GM23248 (cell line): ENCODE data around the gene CNN2. TPM values are rescaled to one million over a fixed set of nuclear protein-coding genes. Genes with fewer than 3 reads are reported as not detected.

ENCODE experiments used
- DNase-seq: peaks from one replicate; pipeline ENCODE4 v3.0.0-alpha.2; 2015
- H2AFZ ChIP-seq: fragments of 200-600 bp; sonication (generic); 2 replicates; pipeline ENCODE4 v1.6.1; 2016; ENCODE audit warnings: antibody characterized with exemption
- H3F3A ChIP-seq: fragments of 200-600 bp; sonication (generic); 2 replicates; pipeline ENCODE4 v1.6.1; 2016; ENCODE audit warnings: mild to moderate bottlenecking, antibody characterized with exemption, mixed run types; ENCODE audit not compliant: insufficient read depth
- H3K27ac ChIP-seq: fragments of 200-600 bp; sonication (generic); 2 replicates; pipeline ENCODE4 v1.5.1; 2016; ENCODE audit warnings: mild to moderate bottlenecking
- H3K27me3 ChIP-seq: fragments of 200-600 bp; sonication (generic); replicated peaks from 2 replicates; pipeline ENCODE4 v1.6.1; 2016; ENCODE audit warnings: mild to moderate bottlenecking; ENCODE audit not compliant: insufficient read depth
- H3K36me3 ChIP-seq: fragments of 200-600 bp; sonication (generic); 2 replicates; pipeline ENCODE4 v1.6.1; 2016; ENCODE audit warnings: low read depth, mild to moderate bottlenecking
- H3K4me1 ChIP-seq: fragments of 200-600 bp; sonication (generic); 2 replicates; pipeline ENCODE4 v1.6.1; 2016; ENCODE audit warnings: mild to moderate bottlenecking; ENCODE audit not compliant: insufficient read depth
- H3K4me2 ChIP-seq: fragments of 200-600 bp; sonication (generic); one replicate; pipeline ENCODE4 v1.6.1; 2016; ENCODE audit warnings: mild to moderate bottlenecking; ENCODE audit not compliant: unreplicated experiment
- H3K4me3 ChIP-seq: fragments of 200-600 bp; sonication (generic); 2 replicates; pipeline ENCODE4 v1.5.1; 2016; ENCODE audit warnings: mild to moderate bottlenecking
- H3K79me2 ChIP-seq: fragments of 200-600 bp; sonication (generic); 2 replicates; pipeline ENCODE4 v1.6.1; 2016; ENCODE audit warnings: mild to moderate bottlenecking; ENCODE audit not compliant: insufficient read depth
- H3K9ac ChIP-seq: fragments of 200-600 bp; sonication (generic); 2 replicates; pipeline ENCODE4 v1.6.1; 2016; ENCODE audit warnings: mild to moderate bottlenecking
- H3K9me2 ChIP-seq: fragments of 200-600 bp; sonication (generic); 2 replicates; pipeline ENCODE4 v1.6.1; 2016; ENCODE audit warnings: mixed run types, mild to moderate bottlenecking, moderate library complexity; ENCODE audit not compliant: insufficient read depth
- H3K9me3 ChIP-seq: fragments of 200-600 bp; sonication (generic); one replicate; pipeline ENCODE4 v1.6.1; 2017; ENCODE audit warnings: low read depth
- H4K20me1 ChIP-seq: fragments of 200-600 bp; sonication (generic); 2 replicates; pipeline ENCODE4 v1.6.0; 2016; ENCODE audit not compliant: insufficient read depth
- EZH2 ChIP-seq: fragments of 200-600 bp; sonication (generic); IDR thresholded peaks from 2 replicates; pipeline ENCODE4 v1.6.1; 2018; ENCODE audit warnings: antibody characterized with exemption, mild to moderate bottlenecking; ENCODE audit not compliant: insufficient read depth, poor library complexity, severe bottlenecking
- EZH2phosphoT487 ChIP-seq: fragments of 200-600 bp; sonication (generic); IDR thresholded peaks from 2 replicates; pipeline ENCODE4 v1.6.1; 2018; ENCODE audit warnings: antibody characterized with exemption, moderate library complexity, mild to moderate bottlenecking, low read depth; ENCODE audit not compliant: insufficient read depth
- WGBS, 2 experiments: methylation state at CpG; one replicate each; pipeline ENCODE4 v1.1.6; 2015 to 2017; ENCODE audit warnings: low lambda C conversion rate in 2 of 2, low coverage in 1 of 2; ENCODE audit errors: missing lambda C conversion rate in 2 of 2; 5-methylcytosine and 5-hydroxymethylcytosine counted together
- in situ Hi-C: fragments of 300-500 bp; cut with MboI; formaldehyde crosslinking; loops from 2 replicates; pipeline ENCODE4 v1.15.0; 2020
- polyA plus RNA-seq: library from polyadenylated mRNA; unstranded; fragments of >200 nt; fragmentation: Nextera tagmentation; extraction: Ambion mirVana; gene quantifications from 2 replicates; pipeline ENCODE4 v1.2.1, GENCODE V29; 2016
- total RNA-seq: library from RNA; depleted of rRNA; stranded (reverse); fragments of >200 nt; shearing (Covaris generic); gene quantifications from 2 replicates; pipeline ENCODE4 v1.2.3, GENCODE V29; 2014

The CNN2 gene
- total and polyA plus RNA-seq, 2 experiments from 2014 or later = 244 to 400 TPM

GRCh38 chr19:1004803-1005664, 21.4 kb upstream of the CNN2 start:
- Histone ChIP-seq H2AFZ (no peak overlapping the region), H3K27ac (no peak overlapping the region), H3K36me3 (no peaks in the 10 kb centered on the region), H4K20me1 (no peaks in the 10 kb centered on the region), H3K9me3 (no peaks in the 10 kb centered on the region), H3K27me3 (no peaks in the 10 kb centered on the region), H3K4me2 (no peak overlapping the region), H3F3A (no peaks in the 10 kb centered on the region), H3K79me2 (no peaks in the 10 kb centered on the region), H3K4me1 (no peaks in the 10 kb centered on the region), H3K4me3 (no peak overlapping the region), H3K9ac (no peak overlapping the region), H3K9me2 (no peaks in the 10 kb centered on the region)
- 86 to 89% methylated on average over 62 to 70 of the region's 70 CpGs for WGBS, 2 experiments
- in situ Hi-C loops = no loop called here
- TF ChIP-seq EZH2 = no peak
- no peak for TF ChIP-seq EZH2phosphoT487
- DNase-seq = no peak

GRCh38 chr19:1006711-1007398, 19.6 kb upstream of the CNN2 start:
- 67 to 68% methylated on average over 25 to 27 of the region's 27 CpGs for WGBS, 2 experiments
- Histone ChIP-seq H2AFZ (no peak overlapping the region), H3K4me3 (no peak overlapping the region), H3K4me2 (no peak overlapping the region), H3K9me2 (no peaks in the 10 kb centered on the region), H4K20me1 (no peaks in the 10 kb centered on the region), H3K9me3 (no peaks in the 10 kb centered on the region), H3K9ac (no peak overlapping the region), H3K79me2 (0 out of 2 replicates have a peak, but pooled peaks cover 2% of the 10 kb centered on the region), H3F3A (no peaks in the 10 kb centered on the region), H3K4me1 (no peaks in the 10 kb centered on the region), H3K36me3 (no peaks in the 10 kb centered on the region), H3K27ac (no peak overlapping the region), H3K27me3 (no peaks in the 10 kb centered on the region)
- TF ChIP-seq EZH2phosphoT487 (no peak), EZH2 (no peak)
- DNase-seq = no peak
- in situ Hi-C loops = no loop called here

- Histone ChIP-seq H3K9me2 (no peaks in the 10 kb centered on the region), H3K79me2 (peaks cover 9% of the 10 kb centered on the region; the same call in 1 of the 2 replicates), H3K9ac (no peak overlapping the region), H3K4me1 (no peaks in the 10 kb centered on the region), H3F3A (no peaks in the 10 kb centered on the region), H3K27me3 (no peaks in the 10 kb centered on the region), H2AFZ (no peak overlapping the region), H3K36me3 (no peaks in the 10 kb centered on the region), H3K27ac (no peak overlapping the region), H4K20me1 (no peaks in the 10 kb centered on the region), H3K9me3 (no peaks in the 10 kb centered on the region), H3K4me2 (no peak overlapping the region), H3K4me3 (no peak overlapping the region)
- in situ Hi-C loops = no loop called here
- no peak for DNase-seq
- WGBS, 2 experiments = 87 to 88% methylated on average over 30 to 71 of the region's 73 CpGs
- TF ChIP-seq EZH2phosphoT487 (no peak), EZH2 (no peak)
Observed at GRCh38 chr19:1007399-1008251, 18.8 kb upstream of the CNN2 start.
